ENCODE results near the gene CRTC1.

CRTC1 gene

DNA sequence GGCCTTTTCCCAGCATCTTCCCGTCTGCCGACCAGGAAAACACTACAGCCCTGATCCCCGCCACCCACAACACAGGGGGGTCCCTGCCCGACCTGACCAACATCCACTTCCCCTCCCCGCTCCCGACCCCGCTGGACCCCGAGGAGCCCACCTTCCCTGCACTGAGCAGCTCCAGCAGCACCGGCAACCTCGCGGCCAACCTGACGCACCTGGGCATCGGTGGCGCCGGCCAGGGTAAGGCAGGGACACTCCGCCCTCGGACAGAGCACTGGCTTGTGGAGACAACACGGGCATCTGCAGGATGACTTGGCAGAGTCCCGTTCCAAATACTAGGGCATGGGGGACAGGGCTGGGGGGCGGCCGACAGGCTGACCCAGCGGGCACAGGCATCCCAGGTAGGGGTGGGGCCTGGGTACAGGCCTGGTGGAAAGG lies 76.5 kb downstream of the CRTC1 start:
- Histone ChIP-seq H2AK5ac (ENCODE audit: low read depth, low read length) (no peak overlapping the region), H2BK15ac (ENCODE audit: low read length) (no peak overlapping the region), H3K18ac (ENCODE audit: low read length) (peak overlapping the region; percentile 17), H3K27ac (replicated peaks; ENCODE audit: low read length) (no peak overlapping the region), H3K9me3 (replicated peaks in 1 of 2; ENCODE audit: control insufficient read depth in 2 of 2, insufficient read depth in 1 of 2, low read depth in 1 of 2, low read length in 2 of 2) (no peaks in the 10 kb centered on the region), H2BK120ac (ENCODE audit: low read depth, low read length) (no peak overlapping the region), H3K4ac (ENCODE audit: low read length) (no peak overlapping the region), H4K8ac (ENCODE audit: low read depth, low read length) (peak overlapping the region; percentile 92), H3K4me3 (ENCODE audit: low read length in 2 of 2) (no peak overlapping the region), H2AFZ (ENCODE audit: low read length) (no peak overlapping the region), H3K23ac (ENCODE audit: low read depth, low read length, poor library complexity) (peak overlapping the region; percentile 80), H3K4me2 (ENCODE audit: insufficient read depth, low read length, poor library complexity, severe bottlenecking) (no peak overlapping the region), H3K14ac (ENCODE audit: low read length) (peak overlapping the region; percentile 56), H4K91ac (ENCODE audit: low read depth, low read length, poor library complexity) (no peak overlapping the region), H3K9ac (ENCODE audit: low read depth, low read length, poor library complexity) (no peak overlapping the region), H2BK12ac (ENCODE audit: low read length) (no peak overlapping the region), H3K79me1 (ENCODE audit: low read depth, low read length) (peaks cover 3% of the 10 kb centered on the region), H2BK5ac (ENCODE audit: low read length) (no peak overlapping the region), H3K4me1 (ENCODE audit: control insufficient read depth in 2 of 2, insufficient read depth in 1 of 2, low read depth in 1 of 2, low read length in 2 of 2) (no peaks in the 10 kb centered on the region), H3K27me3 (ENCODE audit: control insufficient read depth in 3 of 3, insufficient read depth in 3 of 3, low read depth in 1 of 3, low read length in 3 of 3) (no peaks in the 10 kb centered on the region), H3K36me3 (replicated peaks in 1 of 2; ENCODE audit: control insufficient read depth in 2 of 2, insufficient read depth in 2 of 2, low read length in 2 of 2) (peaks cover 0 to 7% of the 10 kb centered on the region in 2 donors)
- no CpG with 5 or more reads among the region's 22 CpGs for WGBS, 2 donors (ENCODE audit: extremely low coverage in 2 of 2, insufficient read length in 2 of 2, insufficient replicate concordance in 1 of 2)
- DNase-seq (ENCODE audit: low spot score) = no peak

DNA sequence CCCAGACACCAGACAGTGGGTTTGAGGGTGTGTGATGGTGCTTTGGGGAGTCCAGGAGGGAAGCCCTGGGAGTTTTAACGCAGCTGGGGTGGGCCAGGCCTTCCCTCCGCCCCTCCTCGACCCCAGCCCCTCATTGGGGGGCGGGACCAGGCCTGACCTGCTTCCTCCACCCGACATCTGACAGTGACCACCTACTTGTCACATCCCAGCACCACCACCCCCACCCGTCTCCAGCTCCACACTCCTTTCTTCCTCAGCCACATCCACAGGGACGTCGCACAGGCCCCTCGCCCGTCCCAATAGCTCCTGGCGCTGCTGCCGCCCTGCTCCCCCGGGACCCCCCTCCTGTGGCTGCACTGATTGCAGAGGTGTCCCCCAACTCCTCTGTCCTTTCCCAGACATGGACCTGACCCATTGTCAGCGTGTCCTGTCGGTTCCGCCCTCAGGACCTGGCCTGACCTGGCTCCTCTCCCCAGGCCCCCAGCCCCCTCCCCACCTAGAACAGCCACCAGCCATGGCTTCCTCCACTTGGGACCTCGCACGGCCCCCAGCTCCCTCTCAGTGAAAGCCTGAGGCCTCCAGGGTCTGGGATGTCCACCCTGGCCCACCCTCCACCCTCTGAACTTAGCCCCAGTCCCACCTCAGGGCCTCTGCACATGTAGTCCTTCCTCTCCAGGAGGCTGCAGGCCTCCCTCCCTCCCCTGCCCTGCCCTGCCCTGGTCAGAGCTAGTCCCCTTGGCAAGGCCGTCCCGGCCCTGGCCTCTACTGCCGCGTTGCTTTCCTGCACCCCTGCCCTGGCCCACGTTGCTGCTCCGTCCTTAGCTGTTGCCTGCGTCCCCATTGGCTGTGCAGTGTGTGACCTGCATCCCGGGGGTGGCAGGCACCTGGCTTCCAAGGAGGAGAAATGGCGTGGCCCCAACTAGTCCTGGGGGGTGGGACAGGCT lies 77.2 kb downstream of the CRTC1 start:
- Histone ChIP-seq H3K14ac (ENCODE audit: low read length) (peak overlapping the region; percentile 89), H3K27ac (replicated peaks; ENCODE audit: low read length) (no peak overlapping the region), H3K23ac (ENCODE audit: low read depth, low read length, poor library complexity) (peak overlapping the region; percentile 89), H3K4me3 (ENCODE audit: low read length in 2 of 2) (no peak overlapping the region), H3K9ac (ENCODE audit: low read depth, low read length, poor library complexity) (peak overlapping the region; percentile 70), H2BK120ac (ENCODE audit: low read depth, low read length) (no peak overlapping the region), H2AK5ac (ENCODE audit: low read depth, low read length) (peak overlapping the region; percentile 90), H3K18ac (ENCODE audit: low read length) (peak overlapping the region; percentile 80), H4K8ac (ENCODE audit: low read depth, low read length) (no peak overlapping the region), H3K79me1 (ENCODE audit: low read depth, low read length) (peaks cover 3% of the 10 kb centered on the region), H2BK15ac (ENCODE audit: low read length) (no peak overlapping the region), H3K4me2 (ENCODE audit: insufficient read depth, low read length, poor library complexity, severe bottlenecking) (no peak overlapping the region), H2BK12ac (ENCODE audit: low read length) (no peak overlapping the region), H3K27me3 (ENCODE audit: control insufficient read depth in 3 of 3, insufficient read depth in 3 of 3, low read depth in 1 of 3, low read length in 3 of 3) (no peaks in the 10 kb centered on the region), H3K4ac (ENCODE audit: low read length) (no peak overlapping the region), H4K91ac (ENCODE audit: low read depth, low read length, poor library complexity) (no peak overlapping the region), H3K4me1 (ENCODE audit: control insufficient read depth in 2 of 2, insufficient read depth in 1 of 2, low read depth in 1 of 2, low read length in 2 of 2) (no peaks in the 10 kb centered on the region), H3K36me3 (replicated peaks in 1 of 2; ENCODE audit: control insufficient read depth in 2 of 2, insufficient read depth in 2 of 2, low read length in 2 of 2) (peaks cover 0 to 7% of the 10 kb centered on the region in 2 donors), H3K9me3 (replicated peaks in 1 of 2; ENCODE audit: control insufficient read depth in 2 of 2, insufficient read depth in 1 of 2, low read depth in 1 of 2, low read length in 2 of 2) (no peaks in the 10 kb centered on the region), H2BK5ac (ENCODE audit: low read length) (no peak overlapping the region), H2AFZ (ENCODE audit: low read length) (no peak overlapping the region)
- no peak for DNase-seq (ENCODE audit: low spot score)
- WGBS, 2 donors (ENCODE audit: extremely low coverage in 2 of 2, insufficient read length in 2 of 2, insufficient replicate concordance in 1 of 2) = no CpG with 5 or more reads among the region's 27 CpGs

DNA sequence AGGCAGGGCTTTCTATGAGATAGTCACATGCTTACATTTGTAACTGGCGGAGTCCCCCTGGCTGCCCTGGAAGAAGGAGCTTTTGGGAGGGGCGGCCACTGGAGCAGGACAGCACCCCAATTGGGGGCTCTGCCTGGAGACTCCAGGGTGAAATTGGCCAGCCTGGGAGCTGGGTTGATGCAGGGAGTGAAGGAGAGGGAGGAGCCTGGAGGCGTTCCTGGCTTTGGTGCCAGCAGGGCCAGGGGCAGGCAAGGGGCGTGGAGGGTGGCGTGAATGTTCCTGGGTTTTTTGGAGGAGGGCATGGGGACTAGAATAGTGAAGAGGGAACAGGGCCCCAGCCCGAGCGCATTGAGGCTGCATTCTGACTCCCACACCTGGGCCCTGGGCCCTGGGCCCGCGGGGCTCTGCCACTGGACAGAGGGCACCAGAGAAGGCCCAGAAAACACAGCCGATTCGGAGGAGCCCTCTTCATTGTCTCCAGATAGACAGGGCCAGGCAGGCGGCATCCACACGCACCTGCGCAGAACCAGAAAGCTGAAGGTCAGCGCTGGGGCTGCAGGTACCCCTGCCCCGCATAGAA lies 78.1 kb downstream of the CRTC1 start:
- DNase-seq (ENCODE audit: low spot score) = no peak
- no CpG with 5 or more reads among the region's 16 CpGs for WGBS, 2 donors (ENCODE audit: extremely low coverage in 2 of 2, insufficient read length in 2 of 2, insufficient replicate concordance in 1 of 2)
- Histone ChIP-seq H2BK120ac (ENCODE audit: low read depth, low read length) (no peak overlapping the region), H4K91ac (ENCODE audit: low read depth, low read length, poor library complexity) (no peak overlapping the region), H3K27ac (replicated peaks; ENCODE audit: low read length) (no peak overlapping the region), H2BK15ac (ENCODE audit: low read length) (no peak overlapping the region), H3K9ac (ENCODE audit: low read depth, low read length, poor library complexity) (no peak overlapping the region), H3K9me3 (replicated peaks in 1 of 2; ENCODE audit: control insufficient read depth in 2 of 2, insufficient read depth in 1 of 2, low read depth in 1 of 2, low read length in 2 of 2) (no peaks in the 10 kb centered on the region), H2AK5ac (ENCODE audit: low read depth, low read length) (peak overlapping the region; percentile 90), H2AFZ (ENCODE audit: low read length) (no peak overlapping the region), H3K4ac (ENCODE audit: low read length) (no peak overlapping the region), H4K8ac (ENCODE audit: low read depth, low read length) (no peak overlapping the region), H3K14ac (ENCODE audit: low read length) (peak overlapping the region; percentile 17), H2BK5ac (ENCODE audit: low read length) (no peak overlapping the region), H3K4me3 (ENCODE audit: low read length in 2 of 2) (no peak overlapping the region), H3K79me1 (ENCODE audit: low read depth, low read length) (peaks cover 3% of the 10 kb centered on the region), H3K36me3 (replicated peaks in 1 of 2; ENCODE audit: control insufficient read depth in 2 of 2, insufficient read depth in 2 of 2, low read length in 2 of 2) (peaks cover 0 to 3% of the 10 kb centered on the region in 2 donors), H2BK12ac (ENCODE audit: low read length) (no peak overlapping the region), H3K18ac (ENCODE audit: low read length) (no peak overlapping the region), H3K4me1 (ENCODE audit: control insufficient read depth in 2 of 2, insufficient read depth in 1 of 2, low read depth in 1 of 2, low read length in 2 of 2) (no peaks in the 10 kb centered on the region), H3K23ac (ENCODE audit: low read depth, low read length, poor library complexity) (peak overlapping the region; percentile 80), H3K27me3 (ENCODE audit: control insufficient read depth in 3 of 3, insufficient read depth in 3 of 3, low read depth in 1 of 3, low read length in 3 of 3) (no peaks in the 10 kb centered on the region), H3K4me2 (ENCODE audit: insufficient read depth, low read length, poor library complexity, severe bottlenecking) (no peak overlapping the region)
